OCI-LY3 (cell line): Measurements from ENCODE around the gene KCND2.

Source experiments
- CTCF ChIP-seq: fragments of 200-600, 300-600 bp; sonication (generic); IDR thresholded peaks from 2 replicates; pipeline ENCODE4 v1.5.1; 2014; ENCODE audit warnings: antibody characterized with exemption, low read length, low read depth
- EZH2phosphoT487 ChIP-seq: fragments of 200-600 bp; shearing (Covaris generic); IDR thresholded peaks from 2 replicates; pipeline ENCODE4 v1.6.1; 2018; ENCODE audit warnings: antibody characterized with exemption, mixed run types, low read depth

GRCh38 chr7:120445276-120445675 lies 172.3 kb downstream of the KCND2 start:
- no peak for TF ChIP-seq CTCF
- TF ChIP-seq EZH2phosphoT487: no peak
